ENCODE results near the gene ZNF688. TPM values are rescaled to one million over a fixed set of nuclear protein-coding genes. Genes with fewer than 3 reads are reported as not detected.

The ZNF688 gene
- total and polyA plus RNA-seq, 9 of the 15 experiments (the other 6 are each of a cell fraction or from before 2014, with no cell fraction given): 0.48 to 12.9 (median 4.5) TPM

- TF ChIP-seq ZNF512 (tag; IDR thresholded peaks at IDR 0.05) (no peak), ARID3B (CRISPR knock-in tag; IDR thresholded peaks at IDR 0.05; ENCODE audit: borderline replicate concordance) (no peak), ZNF764 (CRISPR knock-in tag; IDR thresholded peaks at IDR 0.05; ENCODE audit: low read depth) (no peak), SMARCA5 (IDR thresholded peaks at IDR 0.05) (no peak), ZNF253 (CRISPR knock-in tag; conservative IDR thresholded peaks at IDR 0.05) (no peak), ESRRB (CRISPR knock-in tag; IDR thresholded peaks at IDR 0.05; ENCODE audit: borderline replicate concordance) (no peak), U2AF2 (optimal IDR thresholded peaks at IDR 0.05; ENCODE audit: low read depth, low read length) (no peak), KHSRP (IDR thresholded peaks at IDR 0.05) (no peak), FOXK2 (conservative IDR thresholded peaks at IDR 0.05 in 1 of 2, IDR thresholded peaks at IDR 0.05 in 1 of 2; ENCODE audit: low read depth in 2 of 2) (peak; percentile 95 to 97), HNRNPH1 (optimal IDR thresholded peaks at IDR 0.05; ENCODE audit: low read depth, low read length) (no peak), L3MBTL2 (IDR thresholded peaks at IDR 0.05) (peak; percentile 100), CREB5 (CRISPR knock-in tag; IDR thresholded peaks at IDR 0.05) (no peak), CCNT2 (IDR thresholded peaks at IDR 0.05; ENCODE audit: borderline replicate concordance, extremely low read depth, insufficient read length, low read depth, low read length) (peak; percentile 49), MBD2 (IDR thresholded peaks at IDR 0.05; ENCODE audit: borderline replicate concordance, low read depth) (peak; percentile 99), TEAD2 (tag; IDR thresholded peaks at IDR 0.05) (no peak), MED1 (CRISPR knock-in tag; IDR thresholded peaks at IDR 0.05; ENCODE audit: borderline replicate concordance) (no peak), CBX2 (IDR thresholded peaks at IDR 0.05; ENCODE audit: insufficient read depth, low read length, poor library complexity, severe bottlenecking) (no peak), BCL6 (CRISPR knock-in tag; IDR thresholded peaks at IDR 0.05) (peak; percentile 29; the same call in 1 of the 2 replicates), ID3 (CRISPR knock-in tag; IDR thresholded peaks at IDR 0.05) (no peak), ID3 (tag; IDR thresholded peaks at IDR 0.05) (peak; percentile 74), ZNF146 (CRISPR knock-in tag; IDR thresholded peaks at IDR 0.05; ENCODE audit: unreplicated experiment) (no peak), PCBP1 (IDR thresholded peaks at IDR 0.05; ENCODE audit: low read depth, low read length, poor library complexity, severe bottlenecking) (no peak)
Observed at GRCh38 chr16:30585400-30586191, 14.1 kb upstream of the ZNF688 start, which contains the start of gene ZNF785 (continued).
